DND-41 (cell line): ENCODE results near the gene COX10.

Source experiments
- ATAC-seq: fragments of 200-7000 bp; cut with Tn5 transposase; 3 replicates; pipeline ENCODE4 v1.9.1; 2021; ENCODE audit warnings: low read depth; ENCODE audit not compliant: insufficient read depth
- DNase-seq: peaks from one replicate; pipeline ENCODE4 v3.0.0-alpha.2; 2020
- H2AFZ ChIP-seq: 2 replicates; pipeline ENCODE4 v1.6.0; 2012; ENCODE audit warnings: low read depth, low read length
- H3K27ac ChIP-seq: 2 replicates; pipeline ENCODE4 v1.5.1; 2012; ENCODE audit warnings: low read length, inconsistent platforms
- H3K27me3 ChIP-seq: fragments of 200-600 bp; sonication (generic); 2 replicates; pipeline ENCODE4 v1.6.0; 2012; ENCODE audit warnings: low read length, mild to moderate bottlenecking, inconsistent platforms; ENCODE audit not compliant: insufficient read depth, poor library complexity
- H3K36me3 ChIP-seq: 2 replicates; pipeline ENCODE4 v1.5.1; 2012; ENCODE audit warnings: low read length, inconsistent platforms; ENCODE audit not compliant: insufficient read depth
- H3K4me1 ChIP-seq: 2 replicates; pipeline ENCODE4 v1.5.1; 2012; ENCODE audit warnings: mild to moderate bottlenecking, low read length; ENCODE audit not compliant: insufficient read depth
- H3K4me2 ChIP-seq: 2 replicates; pipeline ENCODE4 v1.6.0; 2012; ENCODE audit warnings: mild to moderate bottlenecking, moderate library complexity, low read length, inconsistent platforms; ENCODE audit not compliant: insufficient read depth
- H3K4me3 ChIP-seq, 2 experiments: fragments of 200-600 bp in 1 of 2; shearing (Covaris generic) in 1 of 2; 2 replicates each; pipeline ENCODE4 v1.5.1; 2012 to 2016; ENCODE audit warnings: inconsistent platforms in 2 of 2, low read length in 2 of 2, mild to moderate bottlenecking in 2 of 2, low read depth in 1 of 2, moderate library complexity in 1 of 2
- H3K79me2 ChIP-seq: 2 replicates; pipeline ENCODE4 v1.6.0; 2012; ENCODE audit warnings: low read length, inconsistent platforms; ENCODE audit not compliant: insufficient read depth
- H3K9ac ChIP-seq: 2 replicates; pipeline ENCODE4 v1.6.0; 2012; ENCODE audit warnings: low read depth, mild to moderate bottlenecking, inconsistent platforms, low read length, moderate library complexity
- H3K9me3 ChIP-seq: 2 replicates; pipeline ENCODE4 v1.5.1; 2012; ENCODE audit warnings: low read length, moderate library complexity, mild to moderate bottlenecking, inconsistent platforms; ENCODE audit not compliant: insufficient read depth, severe bottlenecking
- H4K20me1 ChIP-seq: 2 replicates; pipeline ENCODE4 v1.6.0; 2012; ENCODE audit warnings: low read length; ENCODE audit not compliant: insufficient read depth
- CTCF ChIP-seq: IDR thresholded peaks from 2 replicates; pipeline ENCODE4 v1.5.1; 2012; ENCODE audit warnings: borderline replicate concordance, low read length, moderate library complexity, mild to moderate bottlenecking; ENCODE audit not compliant: poor library complexity, severe bottlenecking; ENCODE audit errors: extremely low read depth
- EZH2 ChIP-seq: IDR thresholded peaks from 3 replicates; pipeline ENCODE4 v1.6.1; 2012; ENCODE audit warnings: borderline replicate concordance, low read depth, mild to moderate bottlenecking, moderate library complexity, low read length, inconsistent platforms; ENCODE audit not compliant: severe bottlenecking

Gene COX10

GRCh38 chr17:14033166-14033565 is 36.1 kb upstream of the COX10 start:
- TF ChIP-seq CTCF (no peak), EZH2 (no peak)
- Histone ChIP-seq H3K27ac (no peak overlapping the region), H3K4me3 (no peak overlapping the region), H3K27me3 (no peaks in the 10 kb centered on the region), H3K79me2 (no peaks in the 10 kb centered on the region), H3K9ac (no peak overlapping the region), H3K36me3 (peaks cover 27% of the 10 kb centered on the region), H2AFZ (no peak overlapping the region), H4K20me1 (no peaks in the 10 kb centered on the region), H3K9me3 (no peaks in the 10 kb centered on the region), H3K4me1 (no peaks in the 10 kb centered on the region), H3K4me2 (no peak overlapping the region)
- DNase-seq = no peak
- ATAC-seq = no peak

GRCh38 chr17:14037453-14037852 is 31.9 kb upstream of the COX10 start:
- Histone ChIP-seq H3K4me3 (no peak overlapping the region), H4K20me1 (no peaks in the 10 kb centered on the region), H3K9me3 (no peaks in the 10 kb centered on the region), H3K4me2 (no peak overlapping the region), H3K36me3 (peaks cover 19% of the 10 kb centered on the region), H3K4me1 (no peaks in the 10 kb centered on the region), H2AFZ (no peak overlapping the region), H3K27ac (no peak overlapping the region), H3K79me2 (no peaks in the 10 kb centered on the region), H3K27me3 (no peaks in the 10 kb centered on the region), H3K9ac (no peak overlapping the region)
- TF ChIP-seq CTCF (no peak), EZH2 (no peak)
- DNase-seq (no peak), ATAC-seq (no peak)

GRCh38 chr17:14038206-14038605 is 31.1 kb upstream of the COX10 start:
- no peak overlapping the region for H2AFZ ChIP-seq
- H3K9ac ChIP-seq = no peak overlapping the region
- ATAC-seq (no peak), DNase-seq (no peak)
- H3K4me1 ChIP-seq = no peaks in the 10 kb centered on the region
- H3K79me2 ChIP-seq = no peaks in the 10 kb centered on the region
- no peak overlapping the region for H3K4me3 ChIP-seq
- H3K27ac ChIP-seq = no peak overlapping the region
- no peak for TF ChIP-seq CTCF
- TF ChIP-seq EZH2 = no peak
- peaks cover 12% of the 10 kb centered on the region for H3K36me3 ChIP-seq
- no peaks in the 10 kb centered on the region for H3K27me3 ChIP-seq
- H3K9me3 ChIP-seq = no peaks in the 10 kb centered on the region
- H4K20me1 ChIP-seq = no peaks in the 10 kb centered on the region
- no peak overlapping the region for H3K4me2 ChIP-seq

GRCh38 chr17:14042411-14042810 is 26.9 kb upstream of the COX10 start:
- ATAC-seq (no peak), DNase-seq (no peak)
- Histone ChIP-seq H4K20me1 (peaks cover 5% of the 10 kb centered on the region; the same call in 1 of the 2 replicates), H3K9ac (no peak overlapping the region), H3K9me3 (no peaks in the 10 kb centered on the region), H2AFZ (no peak overlapping the region), H3K27me3 (no peaks in the 10 kb centered on the region), H3K4me2 (no peak overlapping the region), H3K79me2 (0 out of 2 replicates have a peak, but pooled peaks cover 4% of the 10 kb centered on the region), H3K4me3 (no peak overlapping the region), H3K4me1 (no peaks in the 10 kb centered on the region), H3K27ac (no peak overlapping the region), H3K36me3 (no peaks in the 10 kb centered on the region; the same call in 1 of the 2 replicates)
- no peak for TF ChIP-seq CTCF
- no peak for TF ChIP-seq EZH2
